LNCaP clone FGC (cell line): ENCODE results near the gene ZNF286A.
"Not testable (repeated sequence)": the region's sequence is repeated elsewhere in the genome, so short reads cannot be mapped to it uniquely, and the experiment has no call there.

Source experiments
- DNase-seq: peaks from one replicate; pipeline ENCODE4 v3.0.0-alpha.2; 2011; ENCODE audit warnings: low read depth
- H3K4me3 ChIP-seq: 2 replicates; pipeline ENCODE4 v1.5.1; 2011; ENCODE audit warnings: mild to moderate bottlenecking, low read depth, low read length, control low read depth
- CTCF ChIP-seq: IDR thresholded peaks from 2 replicates; pipeline ENCODE4 v1.5.1; 2012; ENCODE audit warnings: mild to moderate bottlenecking; ENCODE audit not compliant: control insufficient read depth, insufficient read depth; ENCODE audit errors: extremely low read depth

The ZNF286A gene

GRCh38 chr17:15738066-15738465 lies 38.5 kb downstream of the ZNF286A start:
- H3K4me3 ChIP-seq: no peak overlapping the region
- TF ChIP-seq CTCF: no peak
- no peak for DNase-seq

- H3K4me3 ChIP-seq, DNase-seq: not testable (repeated sequence)
These were observed 39.7 kb downstream of the ZNF286A start for GRCh38 chr17:15739259-15739658.

GRCh38 chr17:15740041-15740440 lies 40.5 kb downstream of the ZNF286A start:
- H3K4me3 ChIP-seq, DNase-seq: not testable (repeated sequence)

- TF ChIP-seq CTCF: no peak
- no peak overlapping the region for H3K4me3 ChIP-seq
- DNase-seq: no peak
These were observed 41.1 kb downstream of the ZNF286A start for GRCh38 chr17:15740570-15741120.

GRCh38 chr17:15741624-15742023 lies 42.1 kb downstream of the ZNF286A start:
- no peak for TF ChIP-seq CTCF
- H3K4me3 ChIP-seq: no peak overlapping the region
- no peak for DNase-seq

- DNase-seq: no peak
- H3K4me3 ChIP-seq: no peak overlapping the region
- no peak for TF ChIP-seq CTCF
These were observed 42.7 kb downstream of the ZNF286A start for GRCh38 chr17:15742051-15742795.

GRCh38 chr17:15742921-15743320 lies 43.4 kb downstream of the ZNF286A start:
- TF ChIP-seq CTCF: no peak
- no peak for DNase-seq

GRCh38 chr17:15744074-15744676 lies 44.6 kb downstream of the ZNF286A start:
- H3K4me3 ChIP-seq: no peak overlapping the region
- DNase-seq: no peak
- no peak for TF ChIP-seq CTCF

More at GRCh38 chr17:15742921-15743320, 43.4 kb downstream of the ZNF286A start:
- H3K4me3 ChIP-seq: no peak overlapping the region
